CD4-positive, alpha-beta T cell treated with Interferon alpha-2 for 1 hour (primary cell): ENCODE results near the gene MMRN2.

Source experiments
- DNase-seq, 2 donors: peaks; one replicate each; pipeline ENCODE4 v3.0.0-alpha.2; 2020 to 2022

MMRN2 gene

DNA sequence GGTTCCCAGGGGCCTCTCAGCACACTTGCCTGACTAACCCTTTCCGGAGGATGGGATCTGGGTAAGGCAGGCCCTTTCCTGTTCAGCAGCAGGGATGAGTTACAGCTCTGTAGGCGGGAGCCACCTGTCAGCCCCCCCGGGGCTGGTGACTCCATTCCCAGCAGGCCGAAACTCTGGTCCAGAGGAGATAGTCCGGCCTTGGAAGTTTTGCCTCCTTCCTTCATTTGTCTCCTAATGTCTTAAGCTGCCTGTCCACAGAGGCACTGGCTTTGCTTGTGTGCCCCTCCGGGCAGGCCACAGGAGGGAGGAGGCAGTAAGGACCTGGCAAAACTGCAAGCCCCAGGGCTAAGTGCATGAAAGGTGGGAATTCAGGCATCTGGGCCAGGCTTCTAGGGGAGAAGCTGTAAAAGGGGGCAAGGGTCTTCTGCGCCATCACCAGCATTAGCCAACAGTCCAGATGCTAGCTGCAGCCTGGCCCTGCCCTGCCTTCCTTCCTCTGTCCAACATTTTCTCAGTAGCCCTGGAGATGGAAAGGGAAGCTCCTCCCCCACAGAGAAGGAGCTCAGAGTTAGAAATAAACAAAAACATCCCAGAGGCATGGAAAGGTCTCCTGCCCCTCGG lies 12.1 kb upstream of the MMRN2 start:
- DNase-seq = no peak

DNA sequence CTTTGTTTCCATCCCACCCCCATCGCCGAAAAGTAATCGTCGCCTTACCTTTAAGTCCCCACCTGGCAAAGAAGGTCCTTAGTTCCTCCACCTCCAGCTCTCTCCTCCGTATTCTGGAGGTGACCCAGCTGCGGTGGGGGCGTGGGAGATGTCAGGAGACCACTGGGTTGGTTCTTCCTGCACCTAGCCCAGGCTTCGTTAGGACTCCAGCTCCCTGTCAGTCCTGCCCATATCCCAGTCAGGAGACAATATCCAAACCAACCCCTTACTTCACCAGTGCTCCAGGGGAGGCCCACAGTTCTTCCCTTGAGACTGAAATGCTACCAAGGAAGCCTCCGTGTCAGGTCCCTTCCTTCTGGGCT lies 11.6 kb upstream of the MMRN2 start:
- no peak for DNase-seq

DNA sequence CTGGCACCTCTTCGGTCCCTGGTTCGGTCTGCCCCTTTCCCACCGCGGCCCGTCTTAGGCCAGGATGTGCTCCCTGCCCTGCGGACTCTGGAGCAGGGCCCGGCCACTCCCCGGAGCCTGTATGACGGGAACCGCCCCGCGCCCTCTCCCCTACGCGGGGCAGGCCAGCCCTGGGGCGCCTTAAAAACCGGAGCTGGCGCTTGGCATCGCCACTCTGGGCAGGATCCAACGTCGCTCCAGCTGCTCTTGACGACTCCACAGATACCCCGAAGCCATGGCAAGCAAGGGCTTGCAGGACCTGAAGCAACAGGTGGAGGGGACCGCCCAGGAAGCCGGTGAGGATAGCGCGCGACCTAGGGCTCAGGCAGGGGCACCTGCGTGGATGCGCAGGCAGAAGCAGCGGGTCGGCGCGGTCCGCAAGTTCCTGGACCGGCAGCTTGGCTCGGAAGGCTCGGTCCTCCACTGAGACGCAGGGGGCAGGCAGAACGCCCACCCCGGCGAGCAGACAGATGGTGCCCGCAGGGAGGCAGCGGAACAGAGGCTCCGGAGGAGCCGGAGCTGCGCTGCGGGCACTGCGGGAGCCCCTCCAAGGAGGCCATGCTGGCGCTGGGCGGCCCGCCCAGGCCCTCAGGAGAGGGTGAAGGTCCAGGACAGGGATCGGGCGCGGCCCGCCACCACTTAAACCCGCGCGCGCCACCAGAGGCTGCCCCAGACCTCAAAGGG lies 11.0 kb upstream of the MMRN2 start, which contains the start of gene ADIRF:
Gene ADIRF, plus strand, starts transcription at position 212 of the 723 bp plus-strand sequence. Its CDS starts 63 bp downstream, at position 275.
- peak in 1 of 2 donors; percentile 15 for DNase-seq

DNA sequence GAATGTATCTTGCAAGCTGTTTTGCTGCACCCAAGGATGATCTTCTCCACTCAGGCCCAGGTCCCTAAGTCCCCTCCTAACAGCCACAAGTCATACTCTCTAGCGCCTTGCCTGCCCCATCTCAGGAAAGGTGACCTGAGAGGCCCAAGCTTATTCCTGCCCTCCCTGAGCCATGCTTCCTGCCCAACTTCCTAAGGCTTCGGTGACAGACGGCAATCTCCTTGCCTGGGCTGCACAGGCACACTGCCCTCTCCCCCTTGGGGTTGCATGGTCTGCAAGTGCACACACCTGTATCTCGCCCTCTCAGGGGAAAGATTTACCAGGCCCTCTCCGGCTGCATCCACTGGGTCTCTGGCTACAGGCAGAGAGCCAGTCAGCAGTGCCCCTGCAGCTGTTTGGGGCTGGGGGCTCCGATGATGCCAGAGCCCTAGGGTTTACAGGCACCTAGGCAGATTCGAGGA lies 10.1 kb upstream of the MMRN2 start:
- no peak for DNase-seq

DNA sequence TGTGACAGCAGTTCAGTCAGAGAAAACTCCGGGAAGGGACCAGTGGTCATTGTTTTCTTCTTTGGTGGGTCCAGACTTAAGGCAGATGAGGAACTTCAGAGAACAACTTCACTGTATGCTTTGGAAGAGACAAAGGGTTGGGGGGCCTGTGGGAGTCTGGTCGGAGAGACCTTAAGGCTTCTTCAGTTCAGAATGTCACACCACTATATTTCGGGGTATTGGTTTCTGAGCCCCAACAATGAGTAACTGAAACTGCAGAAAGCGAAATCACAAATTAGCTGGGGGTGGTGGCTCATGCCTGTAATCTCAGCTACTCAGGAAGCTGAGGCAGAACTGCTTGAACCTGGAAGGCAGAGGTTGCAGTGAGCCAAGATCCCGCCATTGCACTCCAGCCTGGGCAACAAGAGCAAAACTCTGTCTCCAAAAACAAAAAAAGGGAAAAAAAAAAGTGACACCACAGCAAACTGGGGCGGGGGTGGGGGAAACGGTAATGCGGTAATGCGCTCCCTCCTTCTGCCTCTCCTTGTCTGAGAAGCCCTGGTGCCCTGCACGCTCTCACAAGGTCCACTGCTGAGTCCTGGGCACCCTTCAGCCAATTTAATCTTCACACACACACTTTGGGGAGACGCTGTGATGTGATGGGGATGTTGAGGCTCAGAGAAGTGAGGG lies 8.7 kb upstream of the MMRN2 start:
- DNase-seq = peak in 1 of 2 donors; percentile 14

DNA sequence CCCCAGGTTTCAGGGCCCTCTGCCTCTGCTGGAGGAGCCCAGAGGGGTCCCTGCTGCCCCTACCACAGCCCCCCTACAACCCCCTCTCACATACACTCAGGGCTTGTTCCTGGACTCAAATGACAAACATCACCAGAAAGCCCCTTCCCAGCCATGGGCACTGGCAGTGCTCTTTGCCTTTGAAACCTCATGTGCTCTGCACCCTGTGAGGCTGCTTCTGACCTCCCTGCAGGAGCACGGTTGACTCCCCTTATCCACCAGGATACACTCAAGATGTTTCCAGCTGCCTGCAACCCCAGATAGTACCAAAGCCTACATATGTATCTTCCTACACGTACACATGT lies 7.4 kb upstream of the MMRN2 start:
- no peak for DNase-seq

DNA sequence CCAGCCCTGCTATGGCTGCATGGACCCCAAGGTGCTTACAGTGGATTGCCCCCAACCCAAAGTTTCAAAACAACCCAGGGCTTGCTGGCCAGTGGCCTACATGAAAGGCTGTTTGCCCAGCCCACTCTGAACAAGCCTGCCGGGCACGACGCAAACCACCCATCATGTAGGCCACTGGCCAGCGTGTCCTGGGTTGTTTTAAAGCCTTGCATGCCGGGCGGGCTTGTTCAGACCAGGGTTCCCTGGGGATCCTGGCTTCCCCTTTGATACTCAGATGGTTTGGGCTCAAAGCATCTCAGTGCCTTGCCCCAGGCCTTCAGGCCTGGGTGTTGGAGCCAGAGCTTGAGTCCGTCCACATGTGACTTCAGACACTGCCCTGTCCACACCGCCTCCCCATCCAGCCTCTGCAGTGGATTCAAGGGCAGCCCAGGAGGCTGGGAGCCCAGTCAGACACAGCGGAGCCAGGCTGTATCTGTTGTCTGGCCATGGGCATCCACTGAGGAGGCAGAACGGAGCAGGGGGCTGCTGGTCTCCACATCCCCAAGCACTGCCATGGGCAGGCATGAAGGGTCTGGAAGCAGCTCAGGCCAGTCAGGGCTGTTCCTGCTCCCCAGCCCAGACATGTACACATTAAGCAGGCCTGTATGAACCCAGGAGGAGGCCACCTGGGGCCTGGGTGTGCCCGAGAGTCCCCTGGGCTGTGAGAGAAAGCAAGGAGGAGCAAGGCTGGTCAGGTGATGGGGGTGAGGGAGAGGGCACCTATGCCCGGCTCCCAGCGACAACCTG lies 6.8 kb upstream of the MMRN2 start:
- DNase-seq = no peak

DNA sequence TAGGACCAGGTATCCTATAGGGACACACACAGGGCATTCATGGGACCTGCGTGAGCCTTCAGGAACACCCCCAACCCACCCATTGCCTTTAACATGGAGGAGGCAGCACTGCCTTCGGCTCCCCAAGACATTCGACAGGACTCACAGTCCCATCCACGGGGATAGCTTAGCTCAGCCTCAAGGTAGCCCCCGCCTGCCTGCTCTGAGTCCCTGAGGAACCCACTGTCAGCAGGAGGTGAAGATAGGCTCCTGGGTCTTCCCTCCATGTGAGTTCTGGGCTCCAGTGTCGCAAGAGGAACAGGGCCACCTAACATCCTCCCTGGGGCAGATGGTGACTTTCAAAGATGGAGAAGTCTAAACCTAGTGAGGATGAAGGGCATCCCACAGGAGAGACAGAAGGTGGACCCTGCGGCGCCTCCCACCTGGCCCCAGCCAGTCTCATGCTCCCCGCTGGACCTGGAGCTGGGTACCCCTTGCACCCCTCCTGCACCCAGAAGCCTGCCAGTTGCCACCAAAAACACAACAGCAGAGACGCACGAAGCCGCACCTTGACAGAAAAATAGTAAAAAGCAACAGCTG lies 6.0 kb upstream of the MMRN2 start:
- DNase-seq = no peak

DNA sequence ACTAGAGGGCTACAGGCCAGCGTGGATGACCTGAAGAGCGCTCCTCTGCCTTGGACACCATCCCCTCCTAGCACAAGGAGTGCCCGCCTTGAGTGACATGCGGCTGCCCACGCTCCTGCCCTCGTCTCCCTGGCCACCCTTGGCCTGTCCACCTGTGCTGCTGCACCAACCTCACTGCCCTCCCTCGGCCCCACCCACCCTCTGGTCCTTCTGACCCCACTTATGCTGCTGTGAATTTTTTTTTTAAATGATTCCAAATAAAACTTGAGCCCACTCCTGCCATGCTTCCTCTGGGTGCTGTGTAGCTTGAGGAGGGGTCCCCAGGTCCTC lies 5.5 kb upstream of the MMRN2 start:
- no peak for DNase-seq

DNA sequence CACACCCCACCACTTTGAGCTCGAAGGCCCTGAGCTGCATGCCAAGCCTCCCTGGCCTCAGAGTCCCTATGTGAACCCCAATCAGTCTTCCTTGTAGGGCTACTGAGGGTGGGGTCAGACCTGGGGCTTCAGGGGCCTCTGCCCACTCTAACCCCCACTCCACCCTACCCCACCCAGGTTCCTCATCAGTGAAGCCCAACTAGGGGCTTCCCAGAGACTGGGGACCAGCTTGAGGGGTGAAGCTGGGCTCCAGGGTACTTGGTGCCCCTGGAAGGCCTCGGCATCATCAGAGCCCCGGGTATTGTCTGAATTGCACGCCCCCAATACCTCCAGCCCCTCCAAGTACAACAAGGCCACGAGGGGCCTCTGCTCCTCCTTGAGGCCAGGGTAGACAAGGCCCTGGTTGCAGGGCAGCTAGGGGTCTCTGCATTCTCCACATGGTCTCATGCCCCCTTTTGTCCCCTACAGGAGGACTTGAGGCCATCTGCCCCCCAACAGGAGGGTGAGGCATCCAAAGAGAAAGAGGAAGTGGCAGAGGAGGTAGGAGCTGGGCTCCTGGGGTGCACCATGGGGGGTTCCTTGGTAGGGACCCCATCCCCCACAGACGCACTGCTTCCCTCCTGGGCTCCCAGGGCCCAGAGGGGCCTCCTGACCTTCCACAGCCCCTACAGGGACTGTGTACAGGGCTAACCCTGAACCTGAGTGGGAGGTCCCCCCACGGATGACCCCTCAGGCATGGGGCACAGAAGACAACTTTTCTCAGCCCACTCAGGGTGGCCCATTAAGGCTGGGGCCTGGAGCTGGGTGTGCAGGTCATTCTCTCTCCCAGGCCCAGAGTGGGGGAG lies 4.9 kb upstream of the MMRN2 start:
- DNase-seq = no peak

DNA sequence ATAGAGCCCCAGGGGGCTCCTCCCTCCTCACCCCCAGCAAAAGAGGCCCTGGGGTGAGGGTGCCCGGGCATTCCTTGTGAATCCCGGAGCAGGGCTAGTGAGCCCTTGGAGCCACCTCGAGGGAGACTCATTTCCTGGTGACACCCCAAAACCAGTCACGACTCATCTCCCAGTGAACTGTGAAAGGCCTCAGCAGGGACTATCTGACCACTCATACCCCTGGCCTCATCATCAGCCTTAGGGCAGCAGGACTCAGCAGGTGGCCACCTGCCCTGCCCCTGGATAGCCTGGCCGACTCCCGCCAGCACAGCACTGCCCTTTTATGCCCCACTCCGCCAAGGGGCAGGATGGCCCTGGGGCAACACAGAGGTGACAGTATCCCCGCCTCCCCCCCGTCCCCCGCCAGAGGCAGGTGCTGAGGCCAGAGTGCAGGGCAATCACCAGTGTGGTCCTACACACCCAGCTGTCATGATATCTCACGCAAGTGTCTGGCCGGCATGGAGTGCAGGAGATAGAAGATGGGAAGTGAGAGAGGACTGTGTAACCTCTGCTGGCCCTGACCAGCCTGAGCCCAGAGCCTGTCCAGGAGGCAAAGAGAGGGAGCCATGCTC lies 4.2 kb upstream of the MMRN2 start:
- DNase-seq = no peak

DNA sequence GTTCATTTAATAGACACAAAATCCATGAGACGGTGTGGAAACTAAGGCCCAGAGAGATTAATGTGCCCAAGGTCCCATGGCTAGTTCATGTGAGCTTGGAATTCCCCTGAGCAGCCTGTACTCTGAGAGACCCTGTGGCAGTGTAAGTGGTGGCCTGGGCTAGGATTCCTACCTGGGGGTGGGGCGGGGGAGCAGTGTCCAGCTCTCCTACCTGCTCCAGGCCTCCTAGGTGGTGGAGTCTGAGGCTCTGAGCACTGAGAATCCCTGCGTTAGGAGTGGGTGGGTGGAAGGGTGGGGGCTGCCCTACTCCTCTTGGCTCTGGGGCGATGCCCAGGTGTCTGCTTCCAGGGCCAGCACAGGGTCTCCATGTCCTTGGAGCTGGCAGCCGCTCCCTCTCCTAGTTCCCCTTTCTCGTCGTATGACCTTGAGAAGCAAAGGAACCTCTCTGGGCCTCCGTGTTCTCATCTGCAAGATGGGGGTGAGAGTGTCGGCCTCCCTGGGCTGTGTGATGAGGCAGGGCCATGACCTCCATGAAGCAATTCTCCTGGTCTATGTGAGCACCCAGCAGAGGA lies 3.5 kb upstream of the MMRN2 start:
- no peak for DNase-seq

DNA sequence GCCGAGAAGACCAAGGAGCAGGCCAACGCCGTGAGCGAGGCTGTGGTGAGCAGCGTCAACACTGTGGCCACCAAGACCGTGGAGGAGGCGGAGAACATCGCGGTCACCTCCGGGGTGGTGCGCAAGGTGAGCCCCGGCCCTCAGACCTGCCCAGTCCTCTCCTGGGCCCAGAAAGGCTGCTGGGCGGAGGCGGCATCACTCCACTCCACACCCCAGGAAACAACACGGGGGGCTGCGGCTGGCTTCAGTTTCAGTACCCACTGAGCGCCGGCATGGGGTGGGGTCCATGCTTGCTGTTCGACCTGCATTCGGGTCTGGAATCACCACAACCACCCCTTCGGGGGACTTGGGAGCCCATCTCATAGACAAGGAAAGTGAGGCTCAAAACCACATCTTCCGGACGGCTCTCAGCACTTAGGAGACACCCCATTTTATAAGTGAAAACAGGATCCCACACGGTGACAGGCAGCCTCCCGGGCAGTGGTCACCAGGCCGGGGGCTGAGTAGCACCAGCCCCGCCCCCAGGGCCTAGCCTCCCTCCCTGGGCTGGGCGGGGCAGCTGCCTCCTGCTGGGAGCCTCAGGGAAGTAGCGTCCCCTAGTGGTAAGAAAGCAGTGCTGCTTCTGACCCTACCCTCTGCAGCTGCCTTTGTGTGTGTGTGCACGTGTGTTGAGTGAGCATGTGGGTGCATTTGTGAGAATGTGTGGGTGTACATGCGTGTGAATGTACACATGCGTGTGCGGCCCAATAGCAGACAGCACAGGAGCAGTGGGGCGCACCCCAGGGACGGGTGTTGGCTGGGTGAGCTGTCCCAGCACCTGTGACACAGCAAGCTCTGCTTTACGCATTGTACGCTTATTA lies 2.8 kb upstream of the MMRN2 start:
- DNase-seq = peak; percentile 23 to 64

DNA sequence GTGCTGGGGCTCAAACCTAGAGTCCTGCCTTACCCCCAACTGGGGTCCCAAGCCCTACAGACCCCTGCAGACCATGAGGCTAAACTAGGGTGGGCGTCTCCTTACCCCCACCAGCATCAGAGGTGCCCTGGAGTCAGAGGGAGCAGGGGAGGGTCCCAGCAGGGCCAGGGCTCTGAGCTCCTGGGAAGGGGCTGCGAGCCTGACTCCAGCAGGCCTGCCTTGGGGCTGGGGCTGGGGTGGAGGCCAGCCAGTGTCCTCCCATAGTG lies 2.3 kb upstream of the MMRN2 start:
- no peak for DNase-seq

DNA sequence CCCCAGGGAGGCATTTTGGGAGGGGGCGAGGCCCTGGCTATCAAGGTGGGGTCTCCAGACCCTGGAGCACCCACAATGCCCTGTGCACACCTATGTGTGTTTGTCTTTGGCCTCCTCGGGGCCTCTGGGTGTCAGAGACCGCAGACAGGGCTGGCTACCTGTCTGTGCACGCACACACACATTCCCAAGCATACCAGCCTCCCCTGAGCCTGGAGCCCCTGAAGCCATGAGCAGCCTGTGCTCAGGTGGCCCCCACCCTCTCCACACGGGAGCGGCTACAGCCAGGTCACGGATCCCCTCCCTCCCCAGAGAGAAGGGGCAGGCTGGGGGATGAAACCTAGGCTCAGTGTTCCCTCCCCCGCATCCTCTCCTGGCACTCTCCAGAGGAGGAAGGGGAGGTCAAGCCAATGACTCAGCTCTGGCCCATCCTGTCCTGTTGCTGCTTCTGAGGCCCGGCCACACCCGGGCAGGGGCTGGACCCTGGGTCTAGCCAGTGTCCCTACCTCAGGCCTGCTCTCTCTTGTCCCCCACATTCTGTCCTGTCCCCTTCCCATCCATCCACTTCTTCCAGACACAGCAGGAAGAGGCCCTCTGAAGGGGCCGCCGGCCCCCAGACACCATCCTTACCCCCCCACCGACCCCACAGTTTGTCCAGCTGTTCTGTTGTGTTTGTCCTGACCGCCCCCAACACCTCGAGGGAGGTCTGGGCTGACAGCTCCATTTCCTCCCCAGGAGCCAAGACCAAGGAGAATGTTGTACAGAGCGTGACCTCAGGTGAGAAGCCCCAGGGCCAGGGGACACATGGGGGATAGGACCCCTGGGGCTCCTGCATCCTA lies 1.7 kb upstream of the MMRN2 start:
- no peak for DNase-seq

DNA sequence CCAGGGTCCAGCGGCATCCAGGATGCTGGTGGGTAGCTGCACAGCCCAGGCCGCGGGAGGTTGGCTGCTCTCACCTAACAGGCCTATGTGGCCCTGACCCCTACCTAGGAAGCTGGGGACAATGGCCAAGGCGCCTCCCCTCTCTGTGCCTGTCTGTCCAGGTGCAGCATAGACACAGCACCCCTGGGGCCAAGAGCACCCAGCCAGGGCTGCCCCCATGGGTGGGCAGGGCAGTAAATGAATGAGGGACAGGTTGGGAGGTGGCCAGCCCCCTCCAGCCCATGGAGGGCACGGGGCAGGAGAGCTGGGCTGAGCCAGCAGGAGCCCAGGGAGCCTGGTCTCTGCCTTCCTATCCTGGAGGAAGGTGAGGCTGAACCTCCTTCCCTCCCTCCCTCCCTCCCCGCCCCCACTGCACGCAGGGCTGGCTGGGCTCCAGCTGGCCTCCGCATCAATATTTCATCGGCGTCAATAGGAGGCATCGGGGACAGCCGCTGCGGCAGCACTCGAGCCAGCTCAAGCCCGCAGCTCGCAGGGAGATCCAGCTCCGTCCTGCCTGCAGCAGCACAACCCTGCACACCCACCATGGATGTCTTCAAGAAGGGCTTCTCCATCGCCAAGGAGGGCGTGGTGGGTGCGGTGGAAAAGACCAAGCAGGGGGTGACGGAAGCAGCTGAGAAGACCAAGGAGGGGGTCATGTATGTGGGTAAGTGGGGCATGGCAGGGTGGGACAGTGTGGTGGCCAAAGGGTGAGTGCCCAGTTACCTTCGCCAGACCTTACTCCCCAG lies 893 bp upstream of the MMRN2 start, which contains the start of gene SNCG:
Gene SNCG, plus strand, starts transcription at position 484 of the 785 bp plus-strand sequence. Its CDS starts 99 bp downstream, at position 583.
- no peak for DNase-seq

DNA sequence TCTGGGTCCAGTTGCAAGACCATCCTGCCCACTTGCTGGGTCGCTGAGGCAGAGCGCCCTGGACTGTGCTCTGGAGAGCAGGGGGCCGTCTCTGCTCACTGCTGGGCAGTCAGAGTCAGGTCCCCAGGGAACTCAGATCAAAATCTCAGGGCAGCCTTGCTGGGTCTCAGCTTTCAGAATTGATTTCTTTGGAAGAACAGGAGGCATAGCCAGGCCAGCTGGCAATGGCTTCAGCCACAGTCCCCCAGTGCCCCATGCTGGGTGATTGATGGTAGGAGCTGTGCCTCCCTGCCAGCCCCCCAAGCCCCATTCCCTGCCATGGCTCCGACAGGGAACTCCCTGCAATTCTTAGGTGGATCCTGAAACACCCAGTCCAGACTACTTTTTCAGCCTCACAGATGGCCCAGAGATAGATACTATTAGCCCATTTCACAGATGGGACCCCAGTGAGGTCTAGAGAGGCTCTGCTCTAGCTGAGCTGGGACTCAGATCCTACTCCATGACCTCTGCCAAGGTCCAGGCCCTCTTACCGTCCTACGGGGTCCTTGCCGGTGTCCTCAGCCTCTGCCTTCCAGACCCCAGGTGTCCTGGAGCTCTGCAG lies 467 bp downstream of the MMRN2 start:
- DNase-seq = no peak

DNA sequence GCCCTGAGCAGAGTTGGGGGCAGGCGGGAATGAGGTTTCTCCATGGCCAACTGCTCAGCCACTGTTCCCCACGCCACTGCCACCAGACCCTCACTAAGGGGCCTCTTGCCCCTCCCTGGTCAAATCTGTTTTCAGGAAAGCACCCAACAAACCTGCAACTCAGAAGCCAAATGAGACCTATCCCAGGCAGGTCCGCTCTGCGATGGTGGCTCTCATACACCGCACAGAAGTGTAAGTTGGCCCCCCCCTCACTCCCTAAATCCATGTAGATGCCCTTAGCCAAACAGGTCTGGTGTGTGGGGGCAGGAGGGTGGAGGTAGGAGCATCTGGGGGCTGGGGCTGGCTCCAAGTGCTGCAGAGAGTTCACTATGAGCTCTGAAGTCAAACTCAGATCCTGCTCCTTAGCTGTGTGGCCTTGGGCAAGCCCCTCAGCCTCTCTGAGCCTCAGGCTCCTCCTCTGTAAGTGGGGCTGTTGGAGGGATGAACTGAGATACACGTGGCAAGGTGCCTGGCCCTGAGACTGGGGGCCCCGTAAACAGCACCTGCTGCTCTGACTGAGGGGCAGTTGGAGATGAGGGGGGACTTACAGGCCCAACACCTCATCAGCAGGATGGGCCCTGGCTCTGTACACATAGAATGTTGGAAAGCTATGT lies 1.1 kb downstream of the MMRN2 start:
- no peak for DNase-seq
